HFF-Myc (cell line): ENCODE results near the gene SFMBT2.

Experiments used
- DNase-seq: peaks from one replicate; pipeline ENCODE4 v3.0.0-alpha.2; 2011; ENCODE audit warnings: low read depth; ENCODE audit errors: extremely low read depth
- H3K4me3 ChIP-seq: replicated peaks from 2 replicates; pipeline ENCODE4 v1.5.1; 2011; ENCODE audit warnings: low read depth, mild to moderate bottlenecking, control low read depth, low read length
- TF ChIP-seq, protein P1 (sequence below): IDR thresholded peaks from 2 replicates; pipeline ENCODE4 v1.5.1; 2012; ENCODE audit warnings: mild to moderate bottlenecking, low read depth, low read length, control low read depth; ENCODE audit errors: missing control alignments

Gene SFMBT2

GRCh38 chr10:7211857-7212577 is 198.8 kb downstream of the SFMBT2 start:
- TF ChIP-seq, protein P1, sequence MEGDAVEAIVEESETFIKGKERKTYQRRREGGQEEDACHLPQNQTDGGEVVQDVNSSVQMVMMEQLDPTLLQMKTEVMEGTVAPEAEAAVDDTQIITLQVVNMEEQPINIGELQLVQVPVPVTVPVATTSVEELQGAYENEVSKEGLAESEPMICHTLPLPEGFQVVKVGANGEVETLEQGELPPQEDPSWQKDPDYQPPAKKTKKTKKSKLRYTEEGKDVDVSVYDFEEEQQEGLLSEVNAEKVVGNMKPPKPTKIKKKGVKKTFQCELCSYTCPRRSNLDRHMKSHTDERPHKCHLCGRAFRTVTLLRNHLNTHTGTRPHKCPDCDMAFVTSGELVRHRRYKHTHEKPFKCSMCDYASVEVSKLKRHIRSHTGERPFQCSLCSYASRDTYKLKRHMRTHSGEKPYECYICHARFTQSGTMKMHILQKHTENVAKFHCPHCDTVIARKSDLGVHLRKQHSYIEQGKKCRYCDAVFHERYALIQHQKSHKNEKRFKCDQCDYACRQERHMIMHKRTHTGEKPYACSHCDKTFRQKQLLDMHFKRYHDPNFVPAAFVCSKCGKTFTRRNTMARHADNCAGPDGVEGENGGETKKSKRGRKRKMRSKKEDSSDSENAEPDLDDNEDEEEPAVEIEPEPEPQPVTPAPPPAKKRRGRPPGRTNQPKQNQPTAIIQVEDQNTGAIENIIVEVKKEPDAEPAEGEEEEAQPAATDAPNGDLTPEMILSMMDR: no peak
- no peak overlapping the region for H3K4me3 ChIP-seq
- DNase-seq: no peak

DNA sequence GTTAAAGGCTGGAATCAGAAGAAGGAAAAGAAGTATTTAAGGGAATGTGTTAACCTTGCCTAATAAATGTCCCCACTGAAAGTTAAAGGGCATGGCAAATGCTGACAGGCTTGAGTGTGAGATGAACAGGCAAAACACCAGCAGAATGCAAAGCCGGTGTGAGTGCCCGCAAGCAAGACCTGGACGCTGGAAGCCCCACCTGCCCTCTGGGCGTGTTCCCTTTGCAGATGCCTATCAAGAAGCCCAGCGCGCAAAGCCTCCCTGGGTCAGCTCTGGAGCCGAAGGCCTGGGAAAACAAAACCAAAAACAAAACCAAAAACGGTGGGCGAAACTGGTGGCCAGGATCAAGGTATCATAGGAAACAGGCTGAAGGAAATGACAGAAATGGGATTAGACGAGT is 200.3 kb downstream of the SFMBT2 start:
- TF ChIP-seq, protein P1: no peak
- H3K4me3 ChIP-seq: no peak overlapping the region
- no peak for DNase-seq

GRCh38 chr10:7209458-7209857 is 201.4 kb downstream of the SFMBT2 start:
- TF ChIP-seq, protein P1: no peak
- no peak for DNase-seq
- no peak overlapping the region for H3K4me3 ChIP-seq

DNA sequence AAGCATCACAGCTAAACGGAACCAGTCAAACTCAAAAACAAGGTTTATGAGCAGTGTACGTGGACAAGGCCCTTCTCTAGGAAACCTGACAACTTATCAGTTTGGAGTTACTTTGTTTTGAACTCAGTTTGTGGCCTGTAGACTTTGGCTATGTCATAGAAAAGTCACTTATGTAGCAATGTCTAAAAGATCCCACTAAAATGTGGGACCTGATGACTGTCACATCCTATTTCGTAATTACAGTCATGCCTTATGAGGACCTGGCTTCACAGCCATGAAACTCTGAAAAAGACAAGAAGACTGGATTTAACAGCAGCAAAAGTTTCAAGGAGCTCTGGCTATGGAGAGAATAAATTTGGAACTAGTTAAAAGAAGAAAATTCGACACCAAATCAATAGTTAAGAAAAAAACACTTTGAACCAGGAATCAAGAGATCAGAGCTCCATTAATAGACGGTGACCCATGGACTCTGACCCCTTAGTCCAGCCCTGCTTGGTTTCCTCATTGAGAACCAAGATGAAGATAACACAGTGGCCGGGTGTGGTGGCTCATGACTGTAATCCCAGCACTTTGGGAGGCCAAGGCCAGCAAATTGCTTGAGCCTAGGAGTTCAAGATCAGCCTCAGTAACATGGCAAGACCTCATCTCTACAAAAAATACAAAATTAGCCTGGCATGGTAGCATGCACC is 204.3 kb downstream of the SFMBT2 start:
- no peak overlapping the region for H3K4me3 ChIP-seq
- TF ChIP-seq, protein P1: no peak
- no peak for DNase-seq

- TF ChIP-seq, protein P1: no peak
- DNase-seq: no peak
- H3K4me3 ChIP-seq: no peak overlapping the region
Observed at GRCh38 chr10:7205656-7206055, 205.2 kb downstream of the SFMBT2 start.

GRCh38 chr10:7202793-7203355 is 208.0 kb downstream of the SFMBT2 start:
- no peak overlapping the region for H3K4me3 ChIP-seq
- DNase-seq: no peak
- TF ChIP-seq, protein P1: no peak
